GM21515 (cell line): ENCODE results near the gene SEMA3D.

Source experiments
- ATAC-seq: cut with Tn5 transposase; IDR thresholded peaks from one replicate; pipeline ENCODE4 v1.9.1; 2021; ENCODE audit not compliant: unreplicated experiment

SEMA3D gene

GRCh38 chr7:85184599-85185423 is 2.0 kb downstream of the SEMA3D start:
- ATAC-seq: no peak

- ATAC-seq: no peak
Measured at GRCh38 chr7:85183296-85183695, 3.6 kb downstream of the SEMA3D start.

GRCh38 chr7:85178531-85179298 is 8.1 kb downstream of the SEMA3D start:
- no peak for ATAC-seq

GRCh38 chr7:85177316-85177715 is 9.5 kb downstream of the SEMA3D start:
- no peak for ATAC-seq

GRCh38 chr7:85176197-85176596 is 10.7 kb downstream of the SEMA3D start:
- no peak for ATAC-seq

GRCh38 chr7:85175217-85175616 is 11.6 kb downstream of the SEMA3D start:
- no peak for ATAC-seq

- ATAC-seq: no peak
Measured at GRCh38 chr7:85172530-85172941, 14.3 kb downstream of the SEMA3D start.

GRCh38 chr7:85167636-85168035 is 19.2 kb downstream of the SEMA3D start:
- ATAC-seq: no peak

- no peak for ATAC-seq
Measured at GRCh38 chr7:85165263-85165662, 21.6 kb downstream of the SEMA3D start.

- no peak for ATAC-seq
Measured at GRCh38 chr7:85164376-85164775, 22.5 kb downstream of the SEMA3D start.

- ATAC-seq: no peak
Measured at GRCh38 chr7:85162721-85163120, 24.1 kb downstream of the SEMA3D start.

- ATAC-seq: peak; percentile 83
Measured at GRCh38 chr7:85160223-85160622, 26.6 kb downstream of the SEMA3D start.

- ATAC-seq: no peak
Measured at GRCh38 chr7:85159003-85159402, 27.9 kb downstream of the SEMA3D start.

- no peak for ATAC-seq
Measured at GRCh38 chr7:85156661-85157208, 30.1 kb downstream of the SEMA3D start.

GRCh38 chr7:85154282-85154937 is 32.4 kb downstream of the SEMA3D start:
- ATAC-seq: no peak

- ATAC-seq: no peak
Measured at GRCh38 chr7:85153715-85154114, 33.1 kb downstream of the SEMA3D start.

- no peak for ATAC-seq
Measured at GRCh38 chr7:85150624-85151023, 36.2 kb downstream of the SEMA3D start.

GRCh38 chr7:85144771-85145170 is 42.1 kb downstream of the SEMA3D start:
- no peak for ATAC-seq

- ATAC-seq: no peak
Measured at GRCh38 chr7:85135977-85136376, 50.9 kb downstream of the SEMA3D start.

GRCh38 chr7:85133560-85133959 is 53.3 kb downstream of the SEMA3D start:
- ATAC-seq: no peak

GRCh38 chr7:85133006-85133405 is 53.9 kb downstream of the SEMA3D start:
- no peak for ATAC-seq
